IMR-90 (cell line): Measurements from ENCODE around the gene CATSPER4.

Experiments
- BHLHE40 ChIP-seq: fragments of 150-350 bp; IDR thresholded peaks from 2 replicates; pipeline ENCODE4 v1.6.1; 2016; ENCODE audit warnings: mild to moderate bottlenecking, low read depth, low read length
- CEBPB ChIP-seq: IDR thresholded peaks from 2 replicates; pipeline ENCODE4 v1.6.1; 2012; ENCODE audit warnings: low read depth, low read length, improper control_type of control experiment
- CTCF ChIP-seq: conservative IDR thresholded peaks from 2 replicates; pipeline ENCODE4 v1.5.1; 2012; ENCODE audit warnings: mild to moderate bottlenecking, low read depth, low read length, improper control_type of control experiment
- MAZ ChIP-seq: IDR thresholded peaks from 2 replicates; pipeline ENCODE4 v1.6.1; 2012; ENCODE audit warnings: low read depth, mild to moderate bottlenecking, low read length, improper control_type of control experiment, moderate library complexity, borderline replicate concordance
- MXI1 ChIP-seq: IDR thresholded peaks from 2 replicates; pipeline ENCODE4 v1.6.1; 2012; ENCODE audit warnings: low read depth, mild to moderate bottlenecking, low read length, moderate library complexity, borderline replicate concordance
- POLR2A ChIP-seq: IDR thresholded peaks from 2 replicates; pipeline ENCODE4 v1.6.1; 2012; ENCODE audit warnings: mild to moderate bottlenecking, low read depth, low read length
- RCOR1 ChIP-seq: IDR thresholded peaks from 2 replicates; pipeline ENCODE4 v1.6.1; 2012; ENCODE audit warnings: mild to moderate bottlenecking, low read length, improper control_type of control experiment; ENCODE audit not compliant: insufficient replicate concordance
- USF2 ChIP-seq: fragments of 150-350 bp; IDR thresholded peaks from 2 replicates; pipeline ENCODE4 v1.6.1; 2017; ENCODE audit warnings: mild to moderate bottlenecking, antibody characterized with exemption, low read length, low read depth

GRCh38 chr1:26234644-26235370 lies 44.4 kb downstream of the CATSPER4 start:
- TF ChIP-seq POLR2A (no peak), CTCF (no peak), MXI1 (no peak), USF2 (no peak), CEBPB (no peak), BHLHE40 (no peak), RCOR1 (no peak), MAZ (no peak)
